Fibroblast of villous mesenchyme (primary cell): Measurements from ENCODE around the gene CCL27. TPM values are rescaled to one million over a fixed set of nuclear protein-coding genes. Genes with fewer than 3 reads are reported as not detected.

Experiments used
- DNase-seq: peaks from one replicate; pipeline ENCODE4 v3.0.0-alpha.2; 2010; ENCODE audit warnings: low read depth
- H3K4me3 ChIP-seq: 2 replicates; pipeline ENCODE4 v1.5.1; 2011; ENCODE audit warnings: low read depth, mild to moderate bottlenecking, low read length
- total RNA-seq: library from RNA; depleted of rRNA; stranded (reverse); fragments of >200 nt; gene quantifications from 2 replicates; pipeline ENCODE4 v1.2.3, GENCODE V29; 2012
- TF ChIP-seq, protein P1 (sequence below): IDR thresholded peaks from 2 replicates; pipeline ENCODE4 v1.5.1; 2012; ENCODE audit warnings: low read depth, mild to moderate bottlenecking, low read length; ENCODE audit not compliant: insufficient read depth

The CCL27 gene
- total RNA-seq, 1 donor = not detected

DNA sequence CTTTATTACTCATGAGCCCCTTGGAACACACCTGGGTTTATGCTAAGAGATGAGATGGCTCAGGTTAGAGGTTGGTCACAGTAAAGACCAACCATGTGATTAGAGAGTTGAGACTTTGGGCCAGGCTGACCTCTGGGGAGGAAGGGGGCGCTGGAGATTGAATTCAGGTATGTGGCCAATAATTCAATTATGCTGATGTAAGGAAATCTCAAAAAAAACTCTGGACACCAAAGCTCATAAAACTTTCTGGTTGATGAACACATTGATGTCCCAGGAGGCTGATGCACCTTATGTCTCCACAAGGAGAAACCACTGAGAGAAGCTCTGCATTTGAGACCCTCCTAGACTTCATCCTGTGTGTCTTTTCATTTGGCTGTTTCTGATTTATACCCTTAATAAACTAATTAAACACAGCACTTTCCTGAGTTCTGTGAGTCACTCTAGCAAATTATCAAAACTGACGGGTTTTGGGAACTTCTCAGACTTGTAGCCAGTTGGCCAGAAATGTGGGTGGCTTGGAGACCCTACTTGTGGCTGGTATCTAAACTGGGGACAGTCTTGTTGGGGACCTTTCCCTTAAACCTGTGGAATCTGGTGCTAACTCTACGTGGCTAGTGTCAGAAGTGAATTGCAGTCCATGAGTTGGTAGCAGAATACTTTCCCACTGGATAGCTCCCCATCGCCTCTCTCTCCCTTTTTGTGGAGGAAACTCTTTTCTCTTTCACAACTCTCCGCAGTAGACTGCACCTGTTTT, 7.5 kb upstream of the CCL27 start:
- DNase-seq = no peak
- TF ChIP-seq, protein P1, sequence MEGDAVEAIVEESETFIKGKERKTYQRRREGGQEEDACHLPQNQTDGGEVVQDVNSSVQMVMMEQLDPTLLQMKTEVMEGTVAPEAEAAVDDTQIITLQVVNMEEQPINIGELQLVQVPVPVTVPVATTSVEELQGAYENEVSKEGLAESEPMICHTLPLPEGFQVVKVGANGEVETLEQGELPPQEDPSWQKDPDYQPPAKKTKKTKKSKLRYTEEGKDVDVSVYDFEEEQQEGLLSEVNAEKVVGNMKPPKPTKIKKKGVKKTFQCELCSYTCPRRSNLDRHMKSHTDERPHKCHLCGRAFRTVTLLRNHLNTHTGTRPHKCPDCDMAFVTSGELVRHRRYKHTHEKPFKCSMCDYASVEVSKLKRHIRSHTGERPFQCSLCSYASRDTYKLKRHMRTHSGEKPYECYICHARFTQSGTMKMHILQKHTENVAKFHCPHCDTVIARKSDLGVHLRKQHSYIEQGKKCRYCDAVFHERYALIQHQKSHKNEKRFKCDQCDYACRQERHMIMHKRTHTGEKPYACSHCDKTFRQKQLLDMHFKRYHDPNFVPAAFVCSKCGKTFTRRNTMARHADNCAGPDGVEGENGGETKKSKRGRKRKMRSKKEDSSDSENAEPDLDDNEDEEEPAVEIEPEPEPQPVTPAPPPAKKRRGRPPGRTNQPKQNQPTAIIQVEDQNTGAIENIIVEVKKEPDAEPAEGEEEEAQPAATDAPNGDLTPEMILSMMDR = no peak

DNA sequence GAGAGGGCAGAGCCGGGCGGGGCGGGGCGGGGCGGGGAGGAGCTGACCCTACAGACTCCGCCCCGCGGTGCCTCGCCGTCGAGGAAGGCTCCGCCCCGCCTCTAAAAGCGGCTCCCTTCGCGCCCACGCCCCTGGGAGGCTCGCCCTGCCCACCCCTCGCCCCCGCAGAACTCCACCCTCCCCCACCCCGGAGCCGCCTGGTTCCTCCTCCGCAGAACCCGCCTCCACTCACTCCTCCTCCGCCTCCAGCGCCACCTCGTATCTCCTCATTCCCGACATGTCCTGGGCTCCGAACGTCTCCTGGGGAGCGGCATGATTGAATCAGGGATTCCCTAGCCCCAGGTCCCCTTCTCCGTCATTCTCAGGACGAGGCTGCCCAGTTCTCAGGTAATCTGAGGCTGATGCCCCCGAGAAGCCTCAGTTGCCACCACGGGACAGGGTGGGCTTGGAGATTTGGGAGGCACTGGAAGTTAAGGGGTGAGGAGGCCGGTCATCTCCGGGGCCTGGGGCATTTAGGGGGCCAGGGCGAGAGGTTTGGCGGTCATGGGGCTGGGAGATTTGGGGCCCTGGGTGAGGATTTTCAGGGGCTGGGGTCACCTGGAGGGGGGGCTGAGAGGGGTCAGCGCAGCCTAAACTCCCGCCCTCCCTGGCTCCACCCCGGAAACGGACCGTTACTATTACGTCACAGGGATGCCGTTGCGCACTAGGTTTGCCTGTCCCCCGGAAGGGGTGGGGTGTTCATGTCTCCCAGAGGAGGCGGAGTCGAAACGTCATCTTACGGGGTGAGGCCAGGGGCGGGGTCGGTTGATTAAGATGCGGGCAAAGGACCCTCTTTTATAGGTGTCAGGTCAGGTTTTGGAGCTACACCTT, 3.2 kb upstream of the CCL27 start:
- H3K4me3 ChIP-seq = peak overlapping the region; percentile 85
- TF ChIP-seq, protein P1 = no peak
- DNase-seq = peak; percentile 96

More for the DNA sequence above, 7.5 kb upstream of the CCL27 start:
- H3K4me3 ChIP-seq = no peak overlapping the region

DNA sequence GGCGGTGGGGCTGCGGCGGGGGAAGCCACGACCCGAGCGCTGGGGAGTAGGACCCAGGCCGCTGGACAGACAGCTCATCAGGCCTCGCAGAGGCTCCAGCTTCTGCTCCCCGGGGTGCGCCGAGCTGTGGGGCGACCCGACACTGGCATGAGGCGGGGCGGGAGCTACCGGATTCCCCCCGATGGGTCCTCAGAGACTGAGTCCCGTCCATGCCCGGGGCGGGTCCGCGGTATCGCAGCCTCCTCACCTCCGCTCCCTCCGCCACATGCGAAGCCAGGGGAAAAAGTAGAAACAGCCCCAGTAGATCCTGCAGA, 2.6 kb upstream of the CCL27 start:
- DNase-seq = no peak
- TF ChIP-seq, protein P1 = no peak
- peak overlapping the region; percentile 69 for H3K4me3 ChIP-seq

DNA sequence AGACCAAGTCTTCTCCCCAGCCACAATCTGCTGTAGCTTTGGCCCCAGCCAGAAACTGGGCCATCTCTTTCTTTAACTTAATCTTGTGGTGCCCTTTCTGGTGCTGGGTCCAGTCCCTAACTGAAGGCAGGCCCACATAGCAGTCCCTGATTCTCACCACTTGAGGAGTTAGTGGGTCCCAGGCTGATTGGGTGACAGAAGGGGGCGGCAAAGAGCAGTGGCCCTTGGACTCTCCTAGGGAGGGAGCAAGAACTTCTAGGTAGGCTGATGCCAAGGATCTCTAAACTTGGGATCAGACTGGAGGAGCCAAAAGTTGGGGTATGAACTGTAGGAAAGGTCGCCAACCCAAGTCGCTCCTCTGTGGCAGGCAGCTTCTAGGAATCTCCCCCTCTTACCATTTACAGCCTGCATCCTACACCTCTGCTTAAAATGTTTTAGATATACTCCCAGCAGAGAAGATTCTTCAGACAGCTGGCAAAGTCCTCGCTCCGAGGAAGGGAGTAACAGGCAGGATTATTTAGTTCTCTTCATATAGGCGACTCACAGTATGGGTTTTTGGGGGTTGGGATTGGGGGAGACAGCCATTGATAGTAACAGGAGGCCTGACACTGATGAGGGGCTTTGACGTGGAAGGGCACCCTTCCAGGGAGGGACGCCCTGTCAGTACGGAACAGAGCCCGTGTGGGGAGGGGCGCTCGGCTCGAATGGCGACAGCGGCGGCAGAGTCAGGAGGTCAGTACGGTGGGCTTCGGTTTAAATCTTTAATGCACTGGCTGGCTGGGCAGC, 2.0 kb upstream of the CCL27 start:
- TF ChIP-seq, protein P1 = peak; percentile 96
- H3K4me3 ChIP-seq = peak overlapping the region; percentile 69
- DNase-seq = peak; percentile 76

DNA sequence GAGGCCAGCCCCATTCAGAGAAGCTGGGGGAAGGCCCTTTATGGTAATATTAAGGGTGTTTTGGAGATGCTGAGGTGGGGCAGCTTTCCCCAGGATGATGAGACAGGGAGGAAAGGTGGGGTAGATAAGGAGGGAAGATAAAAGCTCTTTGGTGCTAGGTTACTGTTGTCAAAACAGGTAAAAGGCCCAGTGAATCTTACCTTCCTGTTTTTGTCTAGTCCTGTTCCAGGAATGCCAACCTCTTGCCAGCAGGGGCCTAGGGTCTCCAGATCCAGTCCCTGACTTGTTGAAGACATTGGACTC, 797 bp upstream of the CCL27 start:
- no peak for DNase-seq
- TF ChIP-seq, protein P1 = no peak
- no peak overlapping the region for H3K4me3 ChIP-seq

DNA sequence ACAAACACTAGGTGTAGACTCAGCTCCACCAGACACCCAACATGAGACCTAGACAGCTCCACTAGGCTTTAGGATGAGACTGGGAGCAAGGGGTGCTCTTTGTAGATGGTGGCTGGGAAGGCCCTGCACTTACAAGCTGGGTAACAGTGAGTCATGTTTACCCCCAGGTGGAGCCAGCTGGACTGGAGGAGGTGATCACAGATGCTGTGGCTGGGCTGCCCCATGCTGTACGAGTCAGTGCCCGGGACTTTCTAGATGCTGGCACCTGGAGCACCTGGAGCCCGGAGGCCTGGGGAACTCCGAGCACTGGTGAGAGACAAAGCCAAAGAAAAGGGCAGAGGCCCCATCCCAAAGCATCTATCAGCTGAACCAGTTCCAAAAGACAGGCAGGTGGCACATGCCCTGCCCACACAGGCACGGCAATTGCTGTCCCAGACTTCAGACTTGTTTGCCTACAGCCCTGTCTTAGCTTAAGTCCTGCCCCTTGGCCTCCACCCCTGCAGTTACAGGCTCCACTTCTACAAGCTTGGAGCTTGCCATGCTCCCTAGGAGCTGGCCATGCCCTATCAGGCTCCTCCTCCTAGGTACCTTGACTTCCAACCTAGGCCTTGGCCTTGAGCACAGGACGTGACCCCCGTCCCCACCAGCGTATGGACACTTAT, 2.7 kb downstream of the CCL27 start:
- DNase-seq = no peak
- no peak overlapping the region for H3K4me3 ChIP-seq
- TF ChIP-seq, protein P1 = no peak
